ENCODE data around the gene SCYGR3.

DNA sequence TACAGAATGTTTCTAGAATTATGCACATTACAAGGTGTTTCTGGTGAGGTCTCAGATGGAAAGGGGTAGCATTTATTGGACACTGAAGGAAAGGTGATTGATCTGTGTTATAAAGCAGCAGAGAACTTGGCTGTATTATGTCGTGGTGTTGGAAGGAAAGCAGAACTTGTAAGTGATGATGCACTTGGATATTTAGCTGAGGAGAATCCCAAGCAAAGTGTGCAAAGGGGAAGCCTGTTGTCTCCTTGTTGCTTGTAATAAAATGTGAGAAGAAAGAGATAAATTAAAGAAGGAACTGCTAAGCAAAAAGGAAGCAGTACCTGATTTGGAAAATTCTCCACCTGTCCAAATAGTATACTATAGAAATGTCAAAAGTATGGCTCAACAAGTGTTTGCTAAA, 39.8 kb upstream of the SCYGR3 start:
- no peak for TF ChIP-seq TEAD4 (IDR thresholded peaks at IDR 0.05; ENCODE audit: low read depth, low read length)
- no peak for TF ChIP-seq CTCF (IDR thresholded peaks at IDR 0.05; ENCODE audit: control extremely low read depth in 1 of 3, insufficient read depth in 1 of 3, low read depth in 1 of 3, low read length in 3 of 3)
- no peak for TF ChIP-seq POLR2A (IDR thresholded peaks at IDR 0.05; ENCODE audit: control extremely low read depth in 1 of 2, low read depth in 2 of 2, low read length in 2 of 2)
- TF ChIP-seq EZH2 (IDR thresholded peaks at IDR 0.05; ENCODE audit: low read depth, low read length, severe bottlenecking) = no peak
- TF ChIP-seq RAD21 (IDR thresholded peaks at IDR 0.05 in 1 of 2, conservative IDR thresholded peaks at IDR 0.05 in 1 of 2; ENCODE audit: low read depth in 2 of 2, low read length in 2 of 2) = no peak
- no peak for TF ChIP-seq CBX5 (IDR thresholded peaks at IDR 0.05; ENCODE audit: low read depth, low read length)
- no peak for TF ChIP-seq TAF1 (IDR thresholded peaks at IDR 0.05; ENCODE audit: low read depth, low read length)
- TF ChIP-seq SP4 (IDR thresholded peaks at IDR 0.05; ENCODE audit: low read length) = no peak
